ENCODE data around the gene DNAH2.

- no peak for TF ChIP-seq EZH2phosphoT487 (IDR thresholded peaks at IDR 0.05; ENCODE audit: low read depth)
- no peak for TF ChIP-seq CTCF (IDR thresholded peaks at IDR 0.05; ENCODE audit: low read depth, low read length)
Observed at GRCh38 chr17:7711051-7711755, 6.3 kb upstream of the DNAH2 start.

All from OCI-LY3 (cell line).